HG03103 (cell line): ENCODE data around the gene CLEC2L.

Experiments used
- ATAC-seq: cut with Tn5 transposase; IDR thresholded peaks from one replicate; pipeline ENCODE4 v1.9.1; 2021; ENCODE audit warnings: low read depth; ENCODE audit not compliant: unreplicated experiment

Gene CLEC2L

DNA sequence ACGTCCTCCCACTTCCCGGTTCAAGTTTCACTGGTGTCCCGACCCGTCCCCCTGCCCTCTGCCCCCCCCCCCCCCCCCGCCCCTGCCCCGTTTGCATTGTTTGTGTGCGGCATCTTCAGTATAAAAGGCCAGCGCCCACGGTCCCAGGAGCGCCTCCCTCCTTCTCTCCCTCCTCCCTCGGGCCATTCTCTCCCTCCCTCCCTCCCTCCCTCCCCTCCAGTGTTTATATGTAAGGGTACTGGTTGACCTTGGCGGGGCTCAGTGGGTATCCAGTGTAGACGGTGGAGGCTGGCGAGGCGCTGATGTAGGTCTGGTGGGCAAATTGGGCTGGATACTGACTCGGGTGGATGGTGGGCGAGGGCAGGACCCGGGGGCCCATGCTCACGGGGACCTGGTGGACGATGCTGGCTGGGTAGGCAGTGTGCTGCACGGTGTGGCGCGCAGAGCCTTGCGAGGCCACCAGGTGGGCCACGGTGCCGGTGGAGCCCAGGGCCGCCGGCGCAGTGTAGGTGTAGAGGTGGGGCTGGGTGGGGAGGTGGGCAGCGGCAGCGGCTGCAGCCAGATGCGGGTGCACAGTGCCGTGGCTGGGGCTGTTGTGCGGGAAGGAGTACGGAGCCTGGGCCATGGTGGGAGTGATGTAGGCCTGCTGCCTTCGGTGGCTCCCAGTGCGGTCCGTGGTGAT, 49.4 kb downstream of the CLEC2L start:
- no peak for ATAC-seq

DNA sequence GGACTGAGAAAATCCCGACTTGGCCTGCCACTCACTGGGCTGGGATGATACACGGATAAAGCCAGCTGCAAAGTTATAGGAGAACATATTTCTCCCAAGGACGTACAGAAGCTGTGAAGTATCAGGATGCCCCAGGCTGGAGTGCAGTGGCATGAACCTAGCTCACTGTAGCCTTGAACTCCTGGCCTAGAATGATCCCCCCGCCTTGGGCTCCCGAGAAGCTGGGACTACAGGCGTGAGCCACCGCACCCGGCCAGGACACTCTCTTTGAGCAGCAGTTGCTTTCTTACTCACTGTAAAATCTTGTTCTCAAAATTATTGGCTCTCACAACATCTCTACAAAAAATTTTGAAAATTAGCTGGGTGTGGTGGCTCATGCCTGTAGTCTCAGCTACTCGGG, 50.4 kb downstream of the CLEC2L start:
- ATAC-seq = no peak

DNA sequence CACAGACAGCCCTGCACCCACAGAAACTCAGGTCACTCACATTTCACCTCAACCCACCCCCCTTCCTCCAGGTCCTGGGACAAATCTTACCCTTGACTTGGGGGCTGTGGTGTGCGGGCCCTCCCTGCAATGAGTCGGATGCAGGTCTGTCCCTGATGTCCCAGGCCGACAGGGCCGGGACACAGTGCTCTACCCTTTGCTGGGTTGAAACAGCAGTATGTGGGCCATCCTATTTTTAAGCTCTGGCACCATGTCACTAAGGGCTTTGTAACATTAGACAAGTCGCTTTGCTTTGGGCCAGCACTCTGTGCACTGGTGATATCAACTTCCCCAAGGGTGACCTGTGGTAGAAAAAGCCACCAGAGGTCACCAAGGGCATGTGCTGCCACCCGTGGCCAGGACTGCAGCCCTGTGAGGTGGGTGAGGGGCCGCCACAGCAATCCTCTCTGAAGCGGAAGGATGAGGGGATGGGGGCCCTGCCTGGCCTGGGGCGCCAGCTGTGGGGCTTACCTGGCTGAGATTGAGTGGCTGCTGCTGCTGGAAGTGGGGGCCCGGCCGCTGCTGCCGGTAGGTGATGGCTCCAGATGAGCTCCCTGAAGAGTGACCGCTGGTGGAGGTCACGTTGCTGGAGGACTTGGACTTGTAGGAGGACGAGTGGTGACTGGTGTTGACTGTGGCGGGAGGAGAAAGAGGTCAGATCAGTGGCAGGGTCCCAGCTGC, 51.3 kb downstream of the CLEC2L start:
- no peak for ATAC-seq

DNA sequence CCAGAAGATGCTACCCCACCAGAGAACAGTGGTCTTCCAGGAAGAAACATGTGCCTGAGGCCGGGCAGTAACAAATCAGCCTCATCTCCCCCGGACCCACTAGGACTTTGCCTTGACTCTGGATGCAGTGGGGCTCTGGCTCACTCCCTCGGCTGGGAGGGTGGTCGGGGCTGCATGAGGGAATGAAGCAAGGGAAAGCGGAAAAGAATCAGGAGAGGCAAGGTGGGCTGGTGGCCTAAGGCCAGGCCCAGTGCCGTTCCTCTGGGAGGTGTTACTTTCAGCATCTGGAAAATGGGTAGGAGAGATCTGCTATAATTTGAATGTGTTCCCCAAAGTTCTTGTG, 51.8 kb downstream of the CLEC2L start:
- no peak for ATAC-seq

DNA sequence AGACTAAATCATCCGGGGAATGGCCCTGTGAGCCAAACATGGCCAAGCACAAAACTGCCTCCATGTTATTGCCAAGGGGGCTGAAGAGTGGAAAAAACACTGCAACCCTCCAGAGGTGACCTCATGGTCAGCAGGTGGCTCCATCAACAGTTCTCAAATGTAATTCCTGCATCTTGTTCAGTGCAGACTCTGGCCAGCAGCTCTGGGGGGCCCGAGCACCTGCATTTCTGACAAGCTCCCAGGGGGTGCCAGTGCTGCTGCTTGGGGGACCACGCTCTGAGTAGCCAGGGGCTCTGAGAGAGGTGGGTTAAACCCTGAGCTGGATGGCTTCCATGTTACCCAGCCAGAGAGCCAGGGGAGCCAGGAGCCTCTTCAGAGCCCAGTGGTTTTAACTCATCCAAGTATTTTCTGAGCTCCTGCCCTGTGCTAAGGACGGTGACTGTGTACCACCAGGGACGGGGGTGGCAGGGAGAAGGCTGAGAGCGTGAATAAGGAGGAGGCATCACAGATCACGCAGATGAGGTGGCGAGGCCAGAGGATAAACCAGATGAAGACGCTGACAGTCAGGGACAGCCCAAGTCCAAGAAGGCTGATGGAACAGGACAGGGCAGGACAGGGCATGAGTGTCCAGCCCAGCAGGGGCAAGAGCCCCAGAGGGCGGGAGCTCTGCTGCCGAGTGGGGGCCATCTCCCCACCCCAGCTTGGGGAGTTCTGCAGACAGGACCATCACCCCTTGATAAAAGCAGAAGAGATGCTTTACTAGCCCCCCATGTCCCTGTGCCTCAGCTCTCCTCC, 52.9 kb downstream of the CLEC2L start:
- no peak for ATAC-seq

DNA sequence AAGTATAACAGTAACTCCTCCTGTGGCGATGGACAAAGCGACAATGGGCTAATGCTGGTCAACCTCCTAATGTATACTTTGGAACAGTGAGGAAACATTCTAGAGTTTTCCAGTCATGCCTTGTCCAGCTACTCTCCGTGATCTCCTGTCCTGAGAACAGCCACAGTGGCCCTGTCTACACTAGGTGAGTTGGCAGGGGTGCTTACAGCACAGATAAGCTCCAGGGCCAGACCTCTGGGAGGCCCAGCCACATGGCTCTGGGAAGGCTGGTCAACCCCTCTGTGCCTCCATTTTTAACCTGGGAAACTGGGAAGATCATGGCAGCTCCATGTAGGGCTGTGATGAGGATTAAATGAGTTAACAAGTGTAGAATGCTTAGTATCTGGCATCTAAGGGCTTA, 57.0 kb downstream of the CLEC2L start:
- no peak for ATAC-seq

DNA sequence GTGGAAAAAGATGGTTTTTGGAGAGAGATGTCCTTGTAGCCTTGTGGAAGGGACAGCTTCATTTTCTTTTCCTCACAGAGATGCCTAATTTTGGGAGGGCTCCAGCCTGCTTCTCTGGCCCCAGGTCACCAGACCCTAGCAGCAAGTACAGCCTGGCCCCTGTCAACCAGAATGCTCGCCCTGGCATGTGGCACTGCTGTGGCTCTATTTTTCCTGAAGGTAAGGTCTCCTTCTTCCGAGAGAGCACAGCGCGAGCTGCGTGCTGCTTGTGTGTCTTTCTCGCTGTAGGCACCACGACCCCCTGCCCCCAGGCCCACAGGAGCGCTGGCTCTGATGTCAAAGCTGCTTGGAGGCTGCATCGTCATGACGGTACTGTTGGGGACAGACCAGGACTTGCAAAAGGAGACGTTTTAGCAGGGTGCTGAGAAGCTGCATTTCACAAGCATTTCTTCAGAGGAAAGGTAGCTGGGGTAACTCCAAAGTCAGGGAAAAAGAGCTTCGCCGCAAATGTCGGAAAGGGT, 58.7 kb downstream of the CLEC2L start:
- ATAC-seq = no peak

DNA sequence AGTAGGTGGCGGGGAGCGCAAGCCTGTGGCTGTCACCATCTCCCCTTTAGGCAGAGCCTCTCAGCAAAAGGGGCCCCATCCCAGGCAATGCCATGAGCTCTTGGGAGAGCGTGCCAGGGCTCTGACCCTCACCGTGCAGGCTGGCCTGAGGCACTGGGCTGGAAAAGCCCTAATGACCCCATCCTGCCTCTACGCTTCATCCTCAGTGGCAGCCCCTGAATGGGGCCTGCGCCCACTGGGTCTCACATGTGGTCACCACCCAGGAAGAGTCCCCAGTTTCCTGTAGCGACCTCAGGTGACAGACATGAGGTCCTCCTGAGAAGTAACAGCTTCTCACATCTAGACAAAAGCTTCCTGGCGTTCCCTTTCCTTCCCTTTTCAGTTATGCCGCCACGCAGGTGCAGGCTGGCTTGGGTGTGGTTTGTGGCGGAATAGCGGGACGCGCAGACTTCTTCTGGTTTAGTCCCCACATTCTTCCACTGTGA, 59.2 kb downstream of the CLEC2L start:
- ATAC-seq = no peak

DNA sequence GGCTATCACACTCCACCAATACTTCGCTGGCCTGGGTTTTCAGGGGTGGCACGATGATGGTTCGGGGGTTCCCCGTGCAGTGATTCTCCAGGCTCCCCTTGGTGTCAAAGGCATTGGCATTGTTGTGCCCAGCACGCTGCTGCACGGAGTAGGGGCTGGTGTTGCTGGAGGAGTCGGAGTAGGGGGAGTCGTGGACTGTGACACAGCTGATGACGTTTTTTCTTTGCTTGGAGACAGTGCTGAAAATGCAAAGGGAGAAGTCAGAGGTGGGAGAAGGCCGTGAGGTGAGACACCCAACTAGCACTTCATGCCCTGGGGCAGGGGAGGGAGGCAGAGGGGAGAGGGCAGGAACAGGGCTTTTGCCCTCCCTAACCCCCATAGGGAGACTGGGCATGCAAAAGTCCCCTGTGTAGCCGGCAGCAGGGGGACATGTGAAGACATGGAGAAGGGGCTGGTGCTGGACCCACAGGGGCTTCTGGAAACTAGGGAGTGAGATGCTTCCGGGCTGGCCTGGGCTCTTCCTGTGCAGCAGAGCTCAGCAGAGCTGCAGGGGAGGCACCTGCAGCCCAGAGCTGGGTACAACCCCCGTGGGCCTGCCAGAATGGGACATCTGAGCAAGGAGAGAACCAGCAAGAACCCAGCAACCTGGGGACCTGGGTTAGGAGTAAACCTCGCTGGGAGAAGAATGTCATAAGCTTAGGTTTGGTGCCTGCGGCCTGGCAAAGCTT, 60.5 kb downstream of the CLEC2L start:
- no peak for ATAC-seq

DNA sequence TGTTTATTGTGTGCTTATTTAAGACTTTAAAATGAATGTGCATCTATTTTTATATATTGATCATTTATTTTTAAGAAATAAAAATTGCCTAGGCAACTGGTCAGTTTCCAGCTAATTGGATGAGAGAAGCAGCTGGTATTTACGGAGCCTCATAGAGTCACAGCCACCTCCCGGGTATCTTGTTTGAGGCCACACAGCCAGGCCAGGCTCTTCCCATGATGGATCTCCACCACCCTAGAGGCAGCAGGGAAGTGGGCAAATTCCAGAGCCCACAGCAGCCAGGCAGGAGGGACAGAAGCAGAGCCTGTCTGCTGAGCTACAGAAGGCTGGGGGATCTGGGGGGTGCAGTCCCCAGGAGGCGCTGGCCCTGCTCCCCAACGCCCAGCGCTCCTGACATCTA, 61.6 kb downstream of the CLEC2L start:
- ATAC-seq = no peak

DNA sequence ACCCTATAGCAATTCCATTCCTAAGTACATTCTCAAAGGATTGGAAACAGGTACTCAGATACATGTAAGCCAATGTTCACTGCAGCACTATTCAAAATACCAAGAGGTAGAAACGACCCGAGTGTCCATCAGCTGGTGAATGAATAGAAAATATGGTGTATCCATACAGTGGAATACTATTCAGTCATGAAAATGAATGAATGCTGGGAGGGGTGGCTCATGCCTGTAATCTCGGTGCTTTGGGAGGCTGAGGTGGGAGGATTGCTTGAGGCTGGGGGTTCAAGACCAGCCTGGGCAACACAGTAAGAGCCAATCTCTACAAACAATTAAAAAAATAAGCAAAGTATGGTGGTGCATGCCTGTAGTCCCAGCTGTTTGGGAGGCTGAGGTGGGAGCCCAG, 62.8 kb downstream of the CLEC2L start:
- ATAC-seq = no peak

DNA sequence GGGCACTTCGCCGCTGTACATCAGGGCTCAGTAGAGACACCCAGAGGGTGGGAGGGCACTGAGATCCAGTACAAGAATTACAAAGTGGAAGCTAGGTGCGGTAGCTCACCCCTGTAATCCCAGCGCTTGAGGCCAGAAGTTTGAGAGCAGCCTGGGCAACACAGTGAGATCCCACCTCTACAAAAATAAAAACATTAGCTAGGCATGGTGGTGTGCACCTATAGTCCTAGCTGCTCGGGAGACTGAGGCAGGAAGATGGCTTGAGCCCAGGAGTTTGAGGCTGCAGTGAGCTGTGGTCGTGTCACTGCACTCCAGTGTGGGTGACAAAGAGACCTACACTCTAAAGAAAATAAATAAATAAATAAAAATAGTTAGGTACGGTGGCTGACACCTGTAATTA, 64.0 kb downstream of the CLEC2L start:
- ATAC-seq = no peak

DNA sequence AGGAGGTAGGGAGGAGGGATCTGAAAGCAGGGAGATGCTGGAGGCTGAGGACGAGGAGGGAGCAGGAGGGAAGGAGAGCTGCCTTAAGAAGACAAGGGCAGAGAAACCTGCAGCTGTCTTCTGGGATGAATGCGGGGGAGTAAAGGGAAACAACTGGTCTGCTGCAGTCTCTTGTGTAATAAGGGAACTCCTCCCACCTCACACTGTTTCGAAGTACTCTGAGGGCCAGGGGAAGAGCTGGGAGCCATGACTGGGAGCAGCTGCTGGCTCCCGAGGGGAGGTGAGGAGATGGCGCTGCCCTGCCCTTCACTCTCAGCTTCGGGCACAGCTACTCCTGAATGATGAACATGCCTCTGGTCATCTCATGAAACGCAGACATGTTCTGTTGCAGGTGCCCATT, 65.1 kb downstream of the CLEC2L start:
- no peak for ATAC-seq

DNA sequence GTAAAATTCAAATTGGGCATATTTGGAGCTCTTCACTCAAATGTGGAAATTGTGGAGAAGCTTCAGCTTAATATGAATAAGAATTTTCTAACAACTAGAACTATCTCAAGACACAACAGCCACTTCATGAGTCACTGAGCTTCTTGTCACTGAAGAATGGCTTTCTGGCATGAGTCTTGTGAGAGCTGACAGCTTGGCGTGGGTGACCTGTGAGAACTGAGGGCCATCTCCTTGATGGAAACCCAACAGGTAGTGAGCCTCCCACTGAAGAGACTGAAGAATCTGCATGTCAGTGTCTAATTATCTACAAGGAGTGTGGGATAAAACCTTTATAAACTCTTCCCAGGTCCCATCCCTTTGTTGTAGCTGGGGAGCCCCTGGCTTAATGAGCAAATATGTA, 66.0 kb downstream of the CLEC2L start:
- ATAC-seq = no peak

DNA sequence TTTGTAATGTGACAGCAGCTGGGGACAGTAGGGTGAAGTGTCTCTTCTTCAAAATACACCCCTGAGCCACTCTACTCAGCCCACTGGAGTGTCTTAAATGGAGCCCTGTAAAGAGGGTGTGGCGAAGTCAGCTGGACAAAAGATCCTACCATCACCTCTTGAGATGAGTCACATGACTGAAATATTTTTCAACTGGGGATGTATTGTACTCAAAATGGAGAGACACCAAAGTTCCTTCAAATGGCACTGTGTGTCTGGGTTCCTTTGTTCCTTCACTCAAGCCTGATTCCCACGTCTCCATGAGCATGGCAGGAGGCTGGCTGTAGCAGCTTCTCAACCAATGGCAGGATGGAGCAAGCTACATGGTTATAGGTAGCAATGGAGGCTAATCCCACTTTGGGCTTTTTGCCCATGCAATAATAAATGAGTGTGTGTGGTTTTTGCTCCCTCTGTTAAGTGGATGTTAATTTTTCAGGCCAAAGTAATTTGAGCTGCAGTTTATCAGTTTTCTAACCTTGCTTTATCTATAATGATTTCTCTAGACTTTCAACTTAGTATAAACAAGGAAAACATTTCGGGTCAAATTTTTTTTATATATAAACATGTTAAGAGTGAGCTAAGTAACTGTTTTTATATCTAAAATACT, 68.2 kb downstream of the CLEC2L start:
- no peak for ATAC-seq

DNA sequence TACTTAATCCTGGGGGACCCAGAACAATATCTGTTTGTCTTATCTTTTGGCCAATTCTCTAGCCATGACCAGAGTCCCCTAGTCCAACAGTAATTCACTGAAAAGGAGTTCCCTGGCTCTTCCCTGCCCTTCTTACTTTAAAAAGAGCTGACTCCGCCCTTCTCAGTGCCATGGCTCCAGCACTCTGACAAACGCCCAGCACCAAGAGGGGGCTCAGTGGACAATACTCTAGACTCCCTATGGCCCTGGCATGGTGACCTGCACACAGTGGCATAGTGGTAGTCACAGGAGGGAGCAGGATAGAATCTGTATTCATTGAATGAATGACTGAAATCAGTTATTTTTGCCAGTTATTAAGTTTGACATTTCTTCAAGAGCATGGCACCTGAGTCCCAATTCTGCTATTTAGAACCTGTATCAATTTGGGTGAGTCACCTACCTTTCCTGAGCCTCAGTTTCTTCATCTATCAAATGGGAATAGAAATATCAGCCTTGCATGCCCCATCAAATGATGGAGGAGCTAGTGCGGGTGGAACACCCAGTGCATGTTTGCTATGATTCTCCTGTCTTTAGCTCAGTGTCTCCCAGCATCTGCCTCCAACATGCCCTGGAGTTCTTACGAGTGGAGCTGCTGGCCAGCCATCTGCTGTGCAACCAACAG, 69.4 kb downstream of the CLEC2L start:
- no peak for ATAC-seq

DNA sequence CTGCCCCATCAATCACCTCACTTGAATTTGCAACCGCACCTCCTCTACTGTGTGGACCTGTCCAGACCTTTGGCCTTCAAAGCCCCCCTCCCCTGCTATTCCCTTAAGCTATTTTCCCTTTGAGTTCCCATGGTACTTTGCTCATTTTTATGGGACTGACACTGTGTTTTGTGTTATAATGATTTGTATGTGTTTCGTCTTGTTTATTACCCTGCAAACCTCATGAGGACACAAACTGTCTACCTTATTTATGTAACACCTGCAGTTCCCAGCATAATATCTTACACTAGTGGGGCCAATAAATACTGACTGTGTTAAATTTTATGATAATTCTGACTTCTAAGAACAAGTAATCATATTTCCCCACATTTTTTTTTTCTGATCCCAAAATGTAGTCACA, 70.6 kb downstream of the CLEC2L start:
- ATAC-seq = no peak
